Measurements from ENCODE around the gene IFT20. TPM values are rescaled to one million over a fixed set of nuclear protein-coding genes. Genes with fewer than 3 reads are reported as not detected.
A peak's percentile ranks its signal among the peaks of the same experiment; 100 is the strongest.

Gene IFT20
- total and polyA plus RNA-seq, 2 of the 13 experiments (the other 11 are each of a cell fraction or from before 2014, with no cell fraction given): 28.0 to 37.8 TPM

- TF ChIP-seq ZNF639 (CRISPR knock-in tag; conservative IDR thresholded peaks at IDR 0.05): no peak
- TF ChIP-seq DMAP1 (CRISPR knock-in tag; IDR thresholded peaks at IDR 0.05): no peak
- peak; percentile 72; the same call in 1 of the 2 replicates for TF ChIP-seq ZC3H13 (CRISPR knock-in tag; IDR thresholded peaks at IDR 0.05)
- TF ChIP-seq ZNF597 (CRISPR knock-in tag; IDR thresholded peaks at IDR 0.05): no peak
- peak; percentile 62; the same call in 1 of the 2 replicates for TF ChIP-seq PAF1 (CRISPR knock-in tag; IDR thresholded peaks at IDR 0.05)
- peak; percentile 81 for TF ChIP-seq AGO2 (optimal IDR thresholded peaks at IDR 0.05; ENCODE audit: low read depth, low read length)
- TF ChIP-seq POLR2AphosphoS5 (IDR thresholded peaks at IDR 0.05; ENCODE audit: low read depth, low read length): peak; percentile 34
- TF ChIP-seq ZNF556 (CRISPR knock-in tag; IDR thresholded peaks at IDR 0.05; ENCODE audit: borderline replicate concordance): no peak
- TF ChIP-seq RORA (CRISPR knock-in tag; IDR thresholded peaks at IDR 0.05): no peak
- TF ChIP-seq KDM4B (CRISPR knock-in tag; IDR thresholded peaks at IDR 0.05): no peak
- no peak for TF ChIP-seq ZXDC (CRISPR knock-in tag; IDR thresholded peaks at IDR 0.05)
- no peak for TF ChIP-seq E2F1 (CRISPR knock-in tag; IDR thresholded peaks at IDR 0.05)
- no peak for TF ChIP-seq MLLT10 (CRISPR knock-in tag; IDR thresholded peaks at IDR 0.05)
- TF ChIP-seq SRSF4 (IDR thresholded peaks at IDR 0.05; ENCODE audit: low read depth, low read length, poor library complexity, severe bottlenecking): no peak
- TF ChIP-seq GATAD2A (CRISPR knock-in tag; IDR thresholded peaks at IDR 0.05): no peak
- TF ChIP-seq ZMAT3 (CRISPR knock-in tag; conservative IDR thresholded peaks at IDR 0.05): no peak
- no peak for TF ChIP-seq ZBTB14 (CRISPR knock-in tag; IDR thresholded peaks at IDR 0.05)
- TF ChIP-seq BATF2 (CRISPR knock-in tag; IDR thresholded peaks at IDR 0.05): no peak
- no peak for TF ChIP-seq ZNF124 (CRISPR knock-in tag; IDR thresholded peaks at IDR 0.05)
- no peak for TF ChIP-seq ZC3H4 (CRISPR knock-in tag; IDR thresholded peaks at IDR 0.05; ENCODE audit: borderline replicate concordance)
- TF ChIP-seq NR3C1 (CRISPR knock-in tag; IDR thresholded peaks at IDR 0.05): no peak
- no peak for TF ChIP-seq NR2F1 (CRISPR knock-in tag; IDR thresholded peaks at IDR 0.05)
- TF ChIP-seq MXD4 (CRISPR knock-in tag; IDR thresholded peaks at IDR 0.05): no peak
Measured at GRCh38 chr17:28345419-28346198, 10.3 kb upstream of the IFT20 start (continued).

Measured in HepG2 (cell line).